K562 (cell line): ENCODE measurements around the gene CERS1. TPM values are rescaled to one million over a fixed set of nuclear protein-coding genes. Genes with fewer than 3 reads are reported as not detected.

ENCODE experiments used
- ARID1B ChIP-seq: fragments of 450-650 bp; IDR thresholded peaks from 2 replicates; pipeline ENCODE4 v1.6.1; 2016; ENCODE audit warnings: antibody characterized with exemption, mild to moderate bottlenecking, inconsistent platforms
- NR2F6 ChIP-seq: fragments of 450-650 bp; formaldehyde crosslinking; IDR thresholded peaks from 2 replicates; pipeline ENCODE4 v1.4.0; 2020; ENCODE audit warnings: mild to moderate bottlenecking
- OTX1 ChIP-seq: fragments of 450-650 bp; formaldehyde crosslinking; IDR thresholded peaks from 2 replicates; pipeline ENCODE4 v1.4.0; 2022; ENCODE audit warnings: mild to moderate bottlenecking
- PHF20 ChIP-seq: fragments of 450-650 bp; IDR thresholded peaks from 2 replicates; pipeline ENCODE4 v1.6.1; 2018; ENCODE audit not compliant: partially characterized antibody
- RBM17 ChIP-seq: fragments of 200-400 bp; formaldehyde crosslinking; IDR thresholded peaks from 2 replicates; pipeline ENCODE4 v1.6.1; 2017; ENCODE audit warnings: low read depth, mild to moderate bottlenecking, low read length, borderline replicate concordance
- SOX6 ChIP-seq: fragments of 450-650 bp; IDR thresholded peaks from 2 replicates; pipeline ENCODE4 v1.6.1; 2014; ENCODE audit warnings: mild to moderate bottlenecking
- TFAM ChIP-seq: fragments of 250-450 bp; sonication (Bioruptor Pico); conservative IDR thresholded peaks from 2 replicates; pipeline ENCODE4 v1.5.0; 2021; ENCODE audit warnings: mild to moderate bottlenecking, moderate library complexity
- ZNF212 ChIP-seq: fragments of 450-650 bp; formaldehyde crosslinking; IDR thresholded peaks from 2 replicates; pipeline ENCODE4 v1.4.0; 2020; ENCODE audit warnings: mild to moderate bottlenecking
- ZNF318 ChIP-seq, 2 experiments: fragments of 450-650 bp; IDR thresholded peaks; 2 replicates each; pipeline ENCODE4 v1.6.1; 2016; ENCODE audit warnings: mild to moderate bottlenecking in 2 of 2, borderline replicate concordance in 1 of 2, low read depth in 1 of 2, moderate library complexity in 1 of 2
- ZNF407 ChIP-seq: fragments of 450-650 bp; IDR thresholded peaks from 2 replicates; pipeline ENCODE4 v1.6.1; 2016; ENCODE audit warnings: low read depth
- ZNF408 ChIP-seq: fragments of 250-450 bp; sonication (Bioruptor Pico); IDR thresholded peaks from 2 replicates; pipeline ENCODE4 v1.4.0; 2020; ENCODE audit warnings: low read depth, mild to moderate bottlenecking, moderate library complexity
- ZNF766 ChIP-seq: fragments of 200-800 bp; sonication (Bioruptor generic); conservative IDR thresholded peaks from 2 replicates; pipeline ENCODE4 v1.6.1; 2016; ENCODE audit warnings: missing genetic modification characterization, missing compliant biosample characterization
- polyA plus RNA-seq, 8 experiments: library from polyadenylated mRNA; depleted of rRNA in 4 of 8; stranded (reverse) in 5 of 8; unstranded in 3 of 8; fragments of >200 nt; fragmentation: Nextera tagmentation in 2 of 8; fragmentation: Illumina TruSeq in 1 of 8; extraction: Ambion mirVana in 2 of 8; extraction: Trizol in 1 of 8; gene quantifications; 2 replicates each; pipeline versions ENCODE4 v1.2.1 to v1.2.3, GENCODE V29; 2011 to 2014; ENCODE audit warnings: inconsistent platforms in 1 of 8, missing spikeins in 1 of 8
- total RNA-seq, 7 experiments: library from RNA; depleted of rRNA in 6 of 7; stranded (reverse); fragments of >200 nt in 6 of 7; fragmentation: Illumina TruSeq in 2 of 7; extraction: Trizol in 2 of 7; gene quantifications; 2 replicates each; pipeline versions ENCODE4 v1.2.1 to v1.2.3, GENCODE V29; 2011 to 2021; ENCODE audit warnings: low replicate concordance in 1 of 7

Gene CERS1
- total and polyA plus RNA-seq, 9 of the 15 experiments (the other 6 are each of a cell fraction or from before 2014, with no cell fraction given): 0.33 to 1.5 (median 0.86) TPM; not detected in 2

- TF ChIP-seq ZNF407: no peak
- peak; percentile 21 for TF ChIP-seq PHF20
- TF ChIP-seq ZNF408 (CRISPR knock-in tag): no peak
- TF ChIP-seq ZNF766 (CRISPR knock-in tag): peak; percentile 86
- no peak for TF ChIP-seq NR2F6 (CRISPR knock-in tag)
- no peak for TF ChIP-seq ARID1B
- no peak for TF ChIP-seq ZNF318 (IDR thresholded peaks at IDR 0.05; ENCODE audit: borderline replicate concordance in 1 of 2, low read depth in 1 of 2)
- TF ChIP-seq TFAM (CRISPR knock-in tag): no peak
- no peak for TF ChIP-seq RBM17
- TF ChIP-seq SOX6: no peak
- TF ChIP-seq OTX1 (CRISPR knock-in tag): no peak
- no peak for TF ChIP-seq ZNF212 (CRISPR knock-in tag)
These were observed 64.2 kb downstream of the CERS1 start, which contains the start of gene UPF1 (continued) for GRCh38 chr19:18831524-18832305.
